ENCODE results near the gene CNGB1. TPM values are rescaled to one million over a fixed set of nuclear protein-coding genes. Genes with fewer than 3 reads are reported as not detected.

Gene CNGB1
- total RNA-seq, 1 experiment from 2014 or later, result not detected

DNA sequence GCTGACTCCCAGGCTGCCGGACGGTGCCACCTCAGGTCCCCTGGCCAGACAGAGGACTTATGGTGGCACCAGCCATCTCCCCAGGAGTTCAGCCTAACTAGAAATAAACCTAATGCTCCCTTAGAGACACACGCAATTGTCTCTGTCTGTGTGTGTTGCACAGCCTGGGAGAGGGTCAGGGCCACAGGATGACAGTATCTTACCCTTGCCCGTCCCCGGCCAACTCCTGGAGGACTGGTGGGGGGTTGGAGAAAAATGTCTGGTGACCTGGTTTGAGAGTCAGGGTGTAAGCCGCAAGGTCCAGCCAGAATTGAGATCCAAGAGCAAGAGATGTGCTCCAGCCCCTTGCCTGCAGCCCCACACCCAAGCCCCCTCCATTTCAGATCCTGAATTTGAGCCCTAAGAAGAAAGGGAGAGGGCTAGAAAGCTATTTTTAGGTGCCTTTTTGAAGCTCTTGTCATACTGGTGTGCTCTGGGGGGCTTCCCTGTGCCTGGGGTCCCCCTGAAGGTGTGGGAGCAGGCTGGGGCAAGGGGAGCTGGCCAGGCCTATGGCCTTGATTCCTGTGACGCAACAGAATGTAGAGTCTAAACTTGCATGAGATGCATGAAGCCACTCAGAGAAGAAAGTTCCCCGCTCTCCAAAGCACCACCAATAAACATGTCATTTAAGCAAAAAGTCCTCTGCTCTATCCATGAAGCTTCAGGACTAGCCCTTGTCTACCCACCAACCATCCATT lies 16.7 kb upstream of the CNGB1 start:
- Histone ChIP-seq H4K20me1 (ENCODE audit: insufficient read depth) (no peaks in the 10 kb centered on the region), H3K9me3 (ENCODE audit: control insufficient read depth in 1 of 2, insufficient read depth in 1 of 2, low read depth in 1 of 2, low read length in 2 of 2) (no peaks in the 10 kb centered on the region), H3K9ac (ENCODE audit: low read length) (no peak overlapping the region), H3K27me3 (ENCODE audit: insufficient read depth, low read length) (no peaks in the 10 kb centered on the region), H3K36me3 (ENCODE audit: control insufficient read depth in 1 of 2, insufficient read depth in 2 of 2, low read length in 2 of 2) (no peaks in the 10 kb centered on the region), H3K27ac (ENCODE audit: low read depth, low read length) (no peak overlapping the region), H2AFZ (ENCODE audit: low read depth, low read length, poor library complexity, severe bottlenecking) (no peak overlapping the region), H3K4me3 (replicated peaks in 1 of 2; ENCODE audit: low read depth in 1 of 2, low read length in 2 of 2) (no peak overlapping the region), H3K4me2 (ENCODE audit: low read length) (no peak overlapping the region), H3K9me2 (ENCODE audit: insufficient read depth) (no peaks in the 10 kb centered on the region), H3K79me2 (ENCODE audit: insufficient read depth, low read length) (no peaks in the 10 kb centered on the region), H3K4me1 (ENCODE audit: control insufficient read depth in 1 of 2, insufficient read depth in 2 of 2, low read length in 2 of 2) (no peaks in the 10 kb centered on the region)
- ATAC-seq (no peak), DNase-seq (ENCODE audit: low read depth, low spot score) (no peak)
- ChIA-PET RAD21 (ENCODE audit: low non-redundant PET in 1 of 2, low total read pairs in 2 of 2, uncharacterized antibody in 2 of 2, unreplicated experiment in 2 of 2) (no interaction called here), CTCF (no interaction called here), POLR2A (no interaction called here)
- TF ChIP-seq, protein P1, sequence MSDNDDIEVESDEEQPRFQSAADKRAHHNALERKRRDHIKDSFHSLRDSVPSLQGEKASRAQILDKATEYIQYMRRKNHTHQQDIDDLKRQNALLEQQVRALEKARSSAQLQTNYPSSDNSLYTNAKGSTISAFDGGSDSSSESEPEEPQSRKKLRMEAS (IDR thresholded peaks at IDR 0.05), result no peak
- BruUV-seq (replicated peaks), result no TSS peak
- intact Hi-C loops (cut with micrococcal nuclease), result no loop called here

DNA sequence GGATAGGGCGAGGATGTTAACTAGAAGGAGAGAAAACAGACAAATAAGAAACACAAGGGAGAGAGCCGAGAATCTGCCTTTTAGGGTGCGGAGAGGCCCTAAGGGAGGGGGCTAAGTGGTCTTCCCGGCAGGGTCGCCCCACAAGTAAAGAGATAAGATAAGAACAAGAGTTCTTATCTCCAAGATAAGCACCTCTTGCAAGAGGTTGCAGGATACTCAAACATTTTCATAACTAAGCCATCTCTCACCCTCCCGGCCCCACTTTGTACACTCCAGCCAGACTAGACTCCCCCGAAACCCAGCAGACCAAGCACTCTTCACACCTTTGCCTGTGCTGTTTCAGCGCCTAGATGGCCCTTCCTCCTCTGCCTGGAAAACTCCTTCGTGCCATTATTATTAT lies 15.3 kb upstream of the CNGB1 start:
- H3K79me2 ChIP-seq (ENCODE audit: insufficient read depth, low read length), result no peaks in the 10 kb centered on the region
- TF ChIP-seq TCF7L2 (IDR thresholded peaks at IDR 0.05; ENCODE audit: borderline replicate concordance, extremely low read depth, insufficient read depth, insufficient read length) (no peak), CBX3 (IDR thresholded peaks at IDR 0.05; ENCODE audit: low read depth) (no peak), CEBPB (IDR thresholded peaks at IDR 0.05; ENCODE audit: low read depth) (no peak), SP1 (IDR thresholded peaks at IDR 0.05; ENCODE audit: low read depth) (no peak), EZH2phosphoT487 (IDR thresholded peaks at IDR 0.05; ENCODE audit: borderline replicate concordance) (no peak), CTCF (IDR thresholded peaks at IDR 0.05 in 2 of 3, conservative IDR thresholded peaks at IDR 0.05 in 1 of 3; ENCODE audit: borderline replicate concordance in 1 of 3, insufficient read depth in 1 of 3, low read depth in 2 of 3, low read length in 2 of 3) (no peak), FOSL1 (IDR thresholded peaks at IDR 0.05; ENCODE audit: low read depth) (no peak), SIN3A (IDR thresholded peaks at IDR 0.05; ENCODE audit: low read depth) (no peak), JUND (IDR thresholded peaks at IDR 0.05) (no peak), RAD21 (IDR thresholded peaks at IDR 0.05; ENCODE audit: low read depth) (no peak), ZNF274 (IDR thresholded peaks at IDR 0.05; ENCODE audit: low read depth, low read length) (no peak), ZFX (IDR thresholded peaks at IDR 0.05) (no peak), EZH2 (IDR thresholded peaks at IDR 0.05) (no peak), ELF1 (IDR thresholded peaks at IDR 0.05; ENCODE audit: borderline replicate concordance, low read depth) (no peak)
- TF ChIP-seq, protein P2, sequence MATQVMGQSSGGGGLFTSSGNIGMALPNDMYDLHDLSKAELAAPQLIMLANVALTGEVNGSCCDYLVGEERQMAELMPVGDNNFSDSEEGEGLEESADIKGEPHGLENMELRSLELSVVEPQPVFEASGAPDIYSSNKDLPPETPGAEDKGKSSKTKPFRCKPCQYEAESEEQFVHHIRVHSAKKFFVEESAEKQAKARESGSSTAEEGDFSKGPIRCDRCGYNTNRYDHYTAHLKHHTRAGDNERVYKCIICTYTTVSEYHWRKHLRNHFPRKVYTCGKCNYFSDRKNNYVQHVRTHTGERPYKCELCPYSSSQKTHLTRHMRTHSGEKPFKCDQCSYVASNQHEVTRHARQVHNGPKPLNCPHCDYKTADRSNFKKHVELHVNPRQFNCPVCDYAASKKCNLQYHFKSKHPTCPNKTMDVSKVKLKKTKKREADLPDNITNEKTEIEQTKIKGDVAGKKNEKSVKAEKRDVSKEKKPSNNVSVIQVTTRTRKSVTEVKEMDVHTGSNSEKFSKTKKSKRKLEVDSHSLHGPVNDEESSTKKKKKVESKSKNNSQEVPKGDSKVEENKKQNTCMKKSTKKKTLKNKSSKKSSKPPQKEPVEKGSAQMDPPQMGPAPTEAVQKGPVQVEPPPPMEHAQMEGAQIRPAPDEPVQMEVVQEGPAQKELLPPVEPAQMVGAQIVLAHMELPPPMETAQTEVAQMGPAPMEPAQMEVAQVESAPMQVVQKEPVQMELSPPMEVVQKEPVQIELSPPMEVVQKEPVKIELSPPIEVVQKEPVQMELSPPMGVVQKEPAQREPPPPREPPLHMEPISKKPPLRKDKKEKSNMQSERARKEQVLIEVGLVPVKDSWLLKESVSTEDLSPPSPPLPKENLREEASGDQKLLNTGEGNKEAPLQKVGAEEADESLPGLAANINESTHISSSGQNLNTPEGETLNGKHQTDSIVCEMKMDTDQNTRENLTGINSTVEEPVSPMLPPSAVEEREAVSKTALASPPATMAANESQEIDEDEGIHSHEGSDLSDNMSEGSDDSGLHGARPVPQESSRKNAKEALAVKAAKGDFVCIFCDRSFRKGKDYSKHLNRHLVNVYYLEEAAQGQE (IDR thresholded peaks at IDR 0.05; ENCODE audit: low read depth), result no peak
- TF ChIP-seq, protein P1 (IDR thresholded peaks at IDR 0.05), result no peak
- ATAC-seq, result no peak
- no peak overlapping the region for H3K9ac ChIP-seq (ENCODE audit: low read length)
- no peak for DNase-seq (ENCODE audit: low read depth, low spot score)
- intact Hi-C loops (cut with micrococcal nuclease), result no loop called here
- RAD21 ChIA-PET (ENCODE audit: low non-redundant PET in 1 of 2, low total read pairs in 2 of 2, uncharacterized antibody in 2 of 2, unreplicated experiment in 2 of 2), result no interaction called here
- no peak overlapping the region for H2AFZ ChIP-seq (ENCODE audit: low read depth, low read length, poor library complexity, severe bottlenecking)
- CTCF ChIA-PET, result no interaction called here
- H3K4me3 ChIP-seq (replicated peaks in 1 of 2; ENCODE audit: low read depth in 1 of 2, low read length in 2 of 2), result no peak overlapping the region
- no peaks in the 10 kb centered on the region for H3K4me1 ChIP-seq (ENCODE audit: control insufficient read depth in 1 of 2, insufficient read depth in 2 of 2, low read length in 2 of 2)
- no peaks in the 10 kb centered on the region for H3K36me3 ChIP-seq (ENCODE audit: control insufficient read depth in 1 of 2, insufficient read depth in 2 of 2, low read length in 2 of 2)
- no peaks in the 10 kb centered on the region for H4K20me1 ChIP-seq (ENCODE audit: insufficient read depth)
- H3K4me2 ChIP-seq (ENCODE audit: low read length), result no peak overlapping the region
- no peaks in the 10 kb centered on the region for H3K27me3 ChIP-seq (ENCODE audit: insufficient read depth, low read length)
- no peaks in the 10 kb centered on the region for H3K9me3 ChIP-seq (ENCODE audit: control insufficient read depth in 1 of 2, insufficient read depth in 1 of 2, low read depth in 1 of 2, low read length in 2 of 2)
- no peaks in the 10 kb centered on the region for H3K9me2 ChIP-seq (ENCODE audit: insufficient read depth)
- H3K27ac ChIP-seq (ENCODE audit: low read depth, low read length), result no peak overlapping the region
- POLR2A ChIA-PET, result no interaction called here
- BruUV-seq (replicated peaks), result no TSS peak

Measured in HCT116 (cell line).